IPS-NIHi7 (cell line): ENCODE results near the gene SLC25A47.

Experiments
- DNase-seq: peaks from one replicate; pipeline ENCODE4 v3.0.0; 2012; ENCODE audit warnings: mixed read lengths; ENCODE audit errors: extremely low spot score

The SLC25A47 gene

DNA sequence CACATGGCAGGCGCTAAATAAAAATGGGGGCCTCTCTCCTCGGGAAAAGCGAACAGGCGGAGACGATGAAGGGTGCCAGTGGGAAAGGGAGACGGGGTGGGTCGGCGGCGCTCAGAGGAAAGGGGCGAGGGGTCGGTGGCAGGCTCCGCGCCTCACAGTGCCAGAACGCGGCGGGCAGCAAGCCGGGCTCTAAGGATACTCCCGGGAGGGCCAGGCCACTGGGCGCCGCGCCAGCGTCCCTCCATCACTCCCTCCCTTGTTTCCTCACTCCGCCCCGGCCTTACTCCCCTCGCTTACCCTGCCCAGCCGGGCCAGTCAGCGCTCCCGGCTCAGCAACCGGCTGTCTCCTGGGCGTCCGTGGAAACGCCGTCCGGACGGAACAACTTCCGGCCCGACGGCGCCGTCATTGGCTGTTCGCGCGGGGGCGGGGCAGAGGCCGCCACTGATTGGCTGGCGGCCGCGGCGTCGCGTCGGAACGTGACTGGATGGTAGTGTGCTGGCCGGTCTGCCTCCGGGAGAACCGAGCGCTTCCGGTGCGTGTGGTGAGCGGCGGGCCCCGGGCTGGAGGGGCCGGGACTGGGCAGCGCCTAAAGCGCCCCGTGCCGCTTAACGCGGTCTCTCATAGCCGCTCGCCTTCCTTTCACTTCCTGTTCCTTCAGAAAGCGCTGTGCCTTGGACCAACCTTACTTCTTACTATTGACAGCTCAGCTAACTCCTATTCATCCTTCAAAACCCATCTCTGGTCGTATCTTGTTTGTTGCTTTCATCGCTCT is 53.0 kb downstream of the SLC25A47 start, which contains the start of gene WDR25:
TSS of gene WDR25 (plus strand) at position 523 of the 773 bp plus-strand sequence.
- DNase-seq = peak; percentile 92

DNA sequence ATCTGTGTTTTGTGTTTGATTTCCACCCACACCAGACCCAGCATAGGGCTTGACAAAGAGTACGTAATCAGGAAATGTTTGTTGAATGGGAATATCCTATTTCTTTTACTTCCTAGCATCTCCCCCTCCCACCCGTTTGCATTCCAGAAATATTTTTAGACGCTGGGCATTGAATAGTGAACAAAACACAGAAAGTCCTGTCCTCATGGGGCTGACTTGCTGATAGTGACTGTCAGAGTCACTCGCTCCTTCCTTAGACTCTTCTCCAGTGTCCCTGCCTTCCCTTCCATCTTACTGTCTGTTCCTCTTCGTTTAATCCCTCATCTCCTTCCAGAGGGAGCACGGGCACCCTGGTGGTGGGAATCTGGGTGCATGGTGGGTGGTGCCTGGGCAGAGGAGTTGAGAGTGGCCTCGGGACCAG is 53.6 kb downstream of the SLC25A47 start:
- DNase-seq = no peak
